Measurements from ENCODE around the gene MLKL.

Gene MLKL

DNA sequence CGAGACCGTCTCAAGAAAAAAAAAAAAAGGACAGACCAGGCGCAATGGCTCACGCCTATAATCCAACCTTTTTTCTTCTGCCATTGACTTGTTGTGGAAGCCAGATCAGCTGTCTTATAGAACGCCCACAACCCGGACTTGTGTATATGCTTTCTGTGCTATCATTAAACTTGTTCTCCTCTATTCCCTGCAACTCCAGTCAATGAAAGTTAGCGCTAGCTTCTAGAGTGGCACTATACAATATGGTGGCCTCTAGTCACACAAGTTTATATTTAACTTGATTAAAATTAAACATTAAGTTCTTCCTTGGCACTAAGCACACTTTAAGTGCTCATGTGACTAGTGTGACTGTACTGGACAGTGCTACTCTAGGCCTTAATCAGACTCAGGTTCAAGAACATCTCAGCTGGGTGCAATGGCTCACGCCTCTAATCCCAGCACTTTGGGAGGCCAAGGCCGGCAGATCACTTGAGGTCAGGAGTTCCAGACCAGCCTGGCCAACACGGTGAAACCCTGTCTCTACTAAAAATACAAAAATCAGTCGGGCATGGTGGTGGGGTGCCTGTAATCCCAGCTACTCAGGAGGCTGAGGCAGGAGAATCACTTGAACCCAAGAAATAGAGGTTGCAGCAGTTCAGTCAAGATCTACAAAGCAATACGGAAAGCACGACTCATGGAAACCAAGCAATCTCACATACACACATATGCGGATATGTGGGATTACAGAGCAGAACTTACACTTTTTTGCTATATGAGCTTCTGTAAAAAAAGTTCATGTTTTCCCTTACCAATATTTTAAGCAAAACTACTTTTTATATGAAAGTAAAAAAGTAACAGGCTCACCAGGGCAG lies 74.9 kb downstream of the MLKL start:
- no peak for DNase-seq
- Histone ChIP-seq H3K27me3 (replicated peaks in 2 of 5; ENCODE audit: control insufficient read depth in 4 of 5, insufficient read depth in 5 of 5, low read length in 4 of 5) (no peaks in the 10 kb centered on the region), H3K4me3 (ENCODE audit: control insufficient read depth in 1 of 7, extremely low read depth in 1 of 7, insufficient read depth in 4 of 7, low read depth in 2 of 7, low read length in 6 of 7) (no peak overlapping the region), H3K27ac (ENCODE audit: insufficient read depth in 1 of 2, low read depth in 1 of 2, low read length in 2 of 2, poor library complexity in 1 of 2, severe bottlenecking in 2 of 2) (no peak overlapping the region), H3K36me3 (ENCODE audit: control insufficient read depth in 4 of 4, insufficient read depth in 4 of 4, low read length in 3 of 4) (peaks cover 29 to 94% (median 71%) of the 10 kb centered on the region in 4 experiments), H3K4me1 (ENCODE audit: control extremely low read depth in 1 of 4, control insufficient read depth in 4 of 4, insufficient read depth in 4 of 4, low read length in 3 of 4) (no peaks in the 10 kb centered on the region), H3K9me3 (ENCODE audit: control extremely low read depth in 1 of 5, control insufficient read depth in 4 of 5, insufficient read depth in 2 of 5, low read depth in 1 of 5, low read length in 4 of 5) (no peaks in the 10 kb centered on the region)
- CTCF ChIA-PET: interaction anchor here (0.6 to 2.3 kb wide), 4 partner anchors 10 to 22 kb away, joined by 3 to 10 read pairs (median 6); no protein-coding TSS in a partner anchor
- POLR2A ChIA-PET: no interaction called here
- 99% methylated on average over 14 of the region's 14 CpGs for WGBS (ENCODE audit: insufficient coverage)

DNA sequence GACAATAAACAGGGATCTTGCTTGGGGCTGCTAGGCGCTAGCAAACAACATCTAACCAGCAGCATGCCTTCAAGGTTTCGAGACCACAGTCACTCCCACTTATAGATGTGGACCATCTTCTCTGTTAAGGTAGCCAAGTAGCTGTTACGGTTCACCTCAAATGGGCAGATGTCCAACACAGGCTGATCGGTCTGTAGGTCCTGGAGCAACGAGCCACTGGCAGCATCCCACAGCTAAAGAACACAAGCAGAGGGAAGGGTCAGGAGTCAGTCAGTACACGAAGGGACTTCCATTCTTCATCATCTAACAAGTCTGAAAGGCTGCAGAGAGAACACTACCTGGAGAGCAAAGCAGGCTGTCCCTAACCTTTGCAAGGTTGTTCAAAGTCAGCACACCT lies 76.8 kb downstream of the MLKL start:
- Histone ChIP-seq H3K4me3 (ENCODE audit: control insufficient read depth in 1 of 7, extremely low read depth in 1 of 7, insufficient read depth in 4 of 7, low read depth in 2 of 7, low read length in 6 of 7) (no peak overlapping the region), H3K4me1 (ENCODE audit: control extremely low read depth in 1 of 4, control insufficient read depth in 4 of 4, insufficient read depth in 4 of 4, low read length in 3 of 4) (no peaks in the 10 kb centered on the region), H3K9me3 (ENCODE audit: control extremely low read depth in 1 of 5, control insufficient read depth in 4 of 5, insufficient read depth in 2 of 5, low read depth in 1 of 5, low read length in 4 of 5) (no peaks in the 10 kb centered on the region), H3K36me3 (ENCODE audit: control insufficient read depth in 4 of 4, insufficient read depth in 4 of 4, low read length in 3 of 4) (peaks cover 22 to 89% (median 59%) of the 10 kb centered on the region in 4 experiments), H3K27ac (ENCODE audit: insufficient read depth in 1 of 2, low read depth in 1 of 2, low read length in 2 of 2, poor library complexity in 1 of 2, severe bottlenecking in 2 of 2) (no peak overlapping the region), H3K27me3 (replicated peaks in 2 of 5; ENCODE audit: control insufficient read depth in 4 of 5, insufficient read depth in 5 of 5, low read length in 4 of 5) (no peaks in the 10 kb centered on the region)
- ChIA-PET CTCF (interaction anchor here (0.9 to 2.1 kb wide), 4 partner anchors 25 to 319 kb away, joined by 3 to 6 read pairs (median 4); no protein-coding TSS in a partner anchor), POLR2A (no interaction called here)
- 97% methylated on average over 6 of the region's 6 CpGs for WGBS (ENCODE audit: insufficient coverage)
- no peak for DNase-seq

DNA sequence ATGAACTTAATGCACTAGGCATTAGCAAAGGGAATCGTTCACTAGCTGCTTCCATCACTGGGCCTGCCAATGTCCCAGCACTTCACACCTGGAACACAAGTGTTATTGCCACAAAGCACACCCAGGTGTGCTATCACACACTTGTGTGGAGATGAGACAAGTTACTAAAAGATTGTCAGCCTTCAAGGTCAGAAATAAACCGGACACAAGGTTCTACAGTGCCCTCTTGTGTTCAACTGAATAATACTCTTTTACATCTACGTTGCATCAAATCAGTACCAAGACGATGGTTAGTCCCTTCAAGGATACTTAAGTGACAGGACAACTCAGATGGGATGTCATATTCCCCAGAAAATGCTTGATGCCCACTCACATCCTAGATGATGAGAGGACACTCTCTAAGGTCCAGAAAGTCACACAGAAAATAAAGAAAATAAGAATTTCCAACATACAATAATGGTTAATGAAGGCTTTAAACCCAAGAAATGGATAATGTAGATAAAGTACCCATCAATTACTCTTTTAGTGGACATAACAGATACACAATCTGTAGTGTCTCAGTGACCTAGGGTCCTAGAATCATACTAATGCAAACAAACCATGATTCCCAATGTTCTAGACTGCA lies 77.3 kb downstream of the MLKL start:
- peak; percentile 39 to 56 (median 50) for DNase-seq
- H3K36me3 ChIP-seq (ENCODE audit: control insufficient read depth in 4 of 4, insufficient read depth in 4 of 4, low read length in 3 of 4): peaks cover 22 to 84% (median 56%) of the 10 kb centered on the region in 4 experiments
- POLR2A ChIA-PET: no interaction called here

DNA sequence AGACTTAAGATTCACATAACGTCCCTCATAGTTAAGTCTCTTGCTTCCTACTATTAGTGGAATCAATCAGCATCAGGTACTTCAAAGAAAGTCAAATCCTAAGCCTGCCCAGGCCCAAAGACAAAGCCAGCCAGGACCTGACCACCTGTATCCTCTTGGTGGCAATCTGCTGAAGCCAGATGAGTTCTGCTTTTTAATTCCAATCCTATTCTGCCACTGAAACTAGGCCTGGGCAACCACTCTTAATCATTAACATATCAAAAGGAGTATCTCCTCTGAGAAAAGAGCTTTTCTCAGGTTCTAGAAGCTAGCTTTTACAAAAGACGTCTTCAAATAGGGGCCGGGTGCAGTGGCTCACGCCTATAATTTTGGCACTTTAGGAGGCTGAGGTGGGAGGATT lies 78.7 kb downstream of the MLKL start:
- no peak overlapping the region for H3K4me3 ChIP-seq (ENCODE audit: control insufficient read depth in 1 of 7, extremely low read depth in 1 of 7, insufficient read depth in 4 of 7, low read depth in 2 of 7, low read length in 6 of 7)
- no peak overlapping the region for H3K27ac ChIP-seq (ENCODE audit: insufficient read depth in 1 of 2, low read depth in 1 of 2, low read length in 2 of 2, poor library complexity in 1 of 2, severe bottlenecking in 2 of 2)
- POLR2A ChIA-PET: no interaction called here
- H3K4me1 ChIP-seq (ENCODE audit: control extremely low read depth in 1 of 4, control insufficient read depth in 4 of 4, insufficient read depth in 4 of 4, low read length in 3 of 4): no peaks in the 10 kb centered on the region
- WGBS (ENCODE audit: insufficient coverage): 97% methylated on average over 4 of the region's 4 CpGs
- H3K36me3 ChIP-seq (ENCODE audit: control insufficient read depth in 4 of 4, insufficient read depth in 4 of 4, low read length in 3 of 4): peaks cover 18 to 70% (median 49%) of the 10 kb centered on the region in 4 experiments
- H3K9me3 ChIP-seq (ENCODE audit: control extremely low read depth in 1 of 5, control insufficient read depth in 4 of 5, insufficient read depth in 2 of 5, low read depth in 1 of 5, low read length in 4 of 5): no peaks in the 10 kb centered on the region
- DNase-seq: peak in 1 of 3 donors; percentile 12
- CTCF ChIA-PET: interaction anchor here (0.5 to 1.7 kb wide), 7 partner anchors 10 to 1149 kb away, joined by 3 to 5 read pairs (median 4); no protein-coding TSS in a partner anchor
- H3K27me3 ChIP-seq (replicated peaks in 2 of 5; ENCODE audit: control insufficient read depth in 4 of 5, insufficient read depth in 5 of 5, low read length in 4 of 5): no peaks in the 10 kb centered on the region

More for the DNA sequence above, 77.3 kb downstream of the MLKL start:
- Histone ChIP-seq H3K27ac (ENCODE audit: insufficient read depth in 1 of 2, low read depth in 1 of 2, low read length in 2 of 2, poor library complexity in 1 of 2, severe bottlenecking in 2 of 2) (no peak overlapping the region), H3K4me1 (ENCODE audit: control extremely low read depth in 1 of 4, control insufficient read depth in 4 of 4, insufficient read depth in 4 of 4, low read length in 3 of 4) (no peaks in the 10 kb centered on the region), H3K9me3 (ENCODE audit: control extremely low read depth in 1 of 5, control insufficient read depth in 4 of 5, insufficient read depth in 2 of 5, low read depth in 1 of 5, low read length in 4 of 5) (no peaks in the 10 kb centered on the region), H3K27me3 (replicated peaks in 2 of 5; ENCODE audit: control insufficient read depth in 4 of 5, insufficient read depth in 5 of 5, low read length in 4 of 5) (no peaks in the 10 kb centered on the region), H3K4me3 (ENCODE audit: control insufficient read depth in 1 of 7, extremely low read depth in 1 of 7, insufficient read depth in 4 of 7, low read depth in 2 of 7, low read length in 6 of 7) (no peak overlapping the region)
- CTCF ChIA-PET: interaction anchor here (0.8 to 2.1 kb wide), 10 partner anchors 8 to 313 kb away, joined by 3 to 6 read pairs (median 4); no protein-coding TSS in a partner anchor
- 35% methylated on average over 4 of the region's 4 CpGs for WGBS (ENCODE audit: insufficient coverage)
